IgD-negative memory B cell (primary cell): ENCODE results near the gene CHRD. TPM values are rescaled to one million over a fixed set of nuclear protein-coding genes. Genes with fewer than 3 reads are reported as not detected.

Experiments
- H3K27ac Mint-ChIP-seq, 3 donors: one replicate each; pipeline ENCODE4 v1.8.0; 2020 to 2022; ENCODE audit warnings: mild to moderate bottlenecking in 3 of 3, mixed read lengths in 3 of 3, moderate library complexity in 1 of 3
- H3K27me3 Mint-ChIP-seq: one replicate; pipeline ENCODE4 v1.8.0; 2021; ENCODE audit warnings: mixed read lengths
- H3K36me3 Mint-ChIP-seq: one replicate; pipeline ENCODE4 v1.8.0; 2020; ENCODE audit warnings: mild to moderate bottlenecking, mixed read lengths
- H3K4me1 Mint-ChIP-seq, 3 donors: one replicate each; pipeline ENCODE4 v1.8.0; 2020 to 2022; ENCODE audit warnings: mixed read lengths in 3 of 3, mild to moderate bottlenecking in 1 of 3
- H3K4me3 Mint-ChIP-seq, 4 donors: one replicate each; pipeline ENCODE4 v1.8.0; 2020 to 2022; ENCODE audit warnings: mild to moderate bottlenecking in 4 of 4, mixed read lengths in 4 of 4, moderate library complexity in 3 of 4
- H3K9me3 Mint-ChIP-seq, 3 donors: one replicate each; pipeline ENCODE4 v1.8.0; 2020 to 2021; ENCODE audit warnings: mixed read lengths in 3 of 3, mild to moderate bottlenecking in 1 of 3
- polyA plus RNA-seq: library from polyadenylated mRNA; unstranded; fragments of 300-500 nt; fragmentation: Illumina TruSeq; gene quantifications from one replicate; pipeline ENCODE4 v1.2.3, GENCODE V29; 2021

CHRD gene
- polyA plus RNA-seq, 1 donor from 2014 or later = not detected

- Mint-ChIP-seq H3K4me1 (peaks cover 11 to 15% (median 12%) of the 10 kb centered on the region in 3 donors), H3K27ac (peak overlapping the region; percentile 80 to 98 (median 90)), H3K27me3 (no peaks in the 10 kb centered on the region), H3K9me3 (no peaks in the 10 kb centered on the region), H3K36me3 (no peaks in the 10 kb centered on the region), H3K4me3 (peak overlapping the region; percentile 92 to 99 (median 94))
Measured at GRCh38 chr3:184361932-184362667, 17.8 kb upstream of the CHRD start.

- Mint-ChIP-seq H3K4me1 (peaks cover 11 to 15% (median 12%) of the 10 kb centered on the region in 3 donors), H3K9me3 (no peaks in the 10 kb centered on the region), H3K4me3 (peak overlapping the region; percentile 92 to 100 (median 97)), H3K36me3 (peaks cover 2% of the 10 kb centered on the region), H3K27ac (peak overlapping the region; percentile 95 to 98 (median 97)), H3K27me3 (no peaks in the 10 kb centered on the region)
Measured at GRCh38 chr3:184362668-184363546, 16.9 kb upstream of the CHRD start.

GRCh38 chr3:184366619-184367289, 13.1 kb upstream of the CHRD start:
- peaks cover 8 to 15% (median 11%) of the 10 kb centered on the region in 3 donors for H3K4me1 Mint-ChIP-seq
- no peak overlapping the region for H3K4me3 Mint-ChIP-seq
- no peaks in the 10 kb centered on the region for H3K27me3 Mint-ChIP-seq
- H3K9me3 Mint-ChIP-seq = no peaks in the 10 kb centered on the region
- no peak overlapping the region for H3K27ac Mint-ChIP-seq
- peaks cover 5% of the 10 kb centered on the region for H3K36me3 Mint-ChIP-seq

GRCh38 chr3:184368116-184368515, 11.7 kb upstream of the CHRD start:
- H3K4me3 Mint-ChIP-seq = peak overlapping the region in 1 of 4 donors; percentile 0
- H3K27ac Mint-ChIP-seq = no peak overlapping the region
- peaks cover 8 to 14% (median 8%) of the 10 kb centered on the region in 3 donors for H3K4me1 Mint-ChIP-seq
- peaks cover 5% of the 10 kb centered on the region for H3K36me3 Mint-ChIP-seq
- no peaks in the 10 kb centered on the region for H3K9me3 Mint-ChIP-seq
- H3K27me3 Mint-ChIP-seq = no peaks in the 10 kb centered on the region

GRCh38 chr3:184368586-184369183, 11.2 kb upstream of the CHRD start:
- Mint-ChIP-seq H3K27me3 (no peaks in the 10 kb centered on the region), H3K27ac (peak overlapping the region in 1 of 3 donors; percentile 9), H3K9me3 (no peaks in the 10 kb centered on the region), H3K36me3 (peaks cover 5% of the 10 kb centered on the region), H3K4me1 (peaks cover 5 to 10% (median 8%) of the 10 kb centered on the region in 3 donors), H3K4me3 (peak overlapping the region in 1 of 4 donors; percentile 20)

- Mint-ChIP-seq H3K9me3 (no peaks in the 10 kb centered on the region), H3K36me3 (peaks cover 7% of the 10 kb centered on the region), H3K27me3 (peaks cover 7% of the 10 kb centered on the region), H3K27ac (no peak overlapping the region), H3K4me1 (no peaks in the 10 kb centered on the region), H3K4me3 (peak overlapping the region in 1 of 4 donors; percentile 7)
Measured at GRCh38 chr3:184371570-184372018, 8.3 kb upstream of the CHRD start.

GRCh38 chr3:184372296-184372821, 7.5 kb upstream of the CHRD start:
- Mint-ChIP-seq H3K4me3 (no peak overlapping the region), H3K27me3 (peaks cover 7% of the 10 kb centered on the region), H3K36me3 (peaks cover 7% of the 10 kb centered on the region), H3K27ac (peak overlapping the region in 1 of 3 donors; percentile 61), H3K9me3 (no peaks in the 10 kb centered on the region), H3K4me1 (no peaks in the 10 kb centered on the region)

GRCh38 chr3:184372911-184373310, 6.9 kb upstream of the CHRD start:
- H3K27ac Mint-ChIP-seq = no peak overlapping the region
- H3K27me3 Mint-ChIP-seq = peaks cover 11% of the 10 kb centered on the region
- H3K9me3 Mint-ChIP-seq = no peaks in the 10 kb centered on the region
- H3K36me3 Mint-ChIP-seq = peaks cover 7% of the 10 kb centered on the region
- H3K4me1 Mint-ChIP-seq = no peaks in the 10 kb centered on the region
- H3K4me3 Mint-ChIP-seq = no peak overlapping the region

GRCh38 chr3:184373422-184373821, 6.4 kb upstream of the CHRD start:
- no peak overlapping the region for H3K4me3 Mint-ChIP-seq
- H3K4me1 Mint-ChIP-seq = no peaks in the 10 kb centered on the region
- H3K27ac Mint-ChIP-seq = no peak overlapping the region
- H3K36me3 Mint-ChIP-seq = peaks cover 4% of the 10 kb centered on the region
- no peaks in the 10 kb centered on the region for H3K9me3 Mint-ChIP-seq
- H3K27me3 Mint-ChIP-seq = peaks cover 16% of the 10 kb centered on the region

GRCh38 chr3:184375747-184376461, 4.0 kb upstream of the CHRD start:
- H3K27me3 Mint-ChIP-seq = peaks cover 28% of the 10 kb centered on the region

GRCh38 chr3:184377374-184377773, 2.5 kb upstream of the CHRD start:
- no peak overlapping the region for H3K4me3 Mint-ChIP-seq
- no peaks in the 10 kb centered on the region for H3K9me3 Mint-ChIP-seq
- no peak overlapping the region for H3K27ac Mint-ChIP-seq
- H3K36me3 Mint-ChIP-seq = peaks cover 4% of the 10 kb centered on the region
- peaks cover 0 to 8% (median 3%) of the 10 kb centered on the region in 3 donors for H3K4me1 Mint-ChIP-seq
- H3K27me3 Mint-ChIP-seq = peaks cover 37% of the 10 kb centered on the region

More at GRCh38 chr3:184375747-184376461, 4.0 kb upstream of the CHRD start:
- no peaks in the 10 kb centered on the region for H3K9me3 Mint-ChIP-seq
- H3K4me3 Mint-ChIP-seq = no peak overlapping the region
- H3K4me1 Mint-ChIP-seq = peaks cover 0 to 5% (median 1%) of the 10 kb centered on the region in 3 donors
- H3K27ac Mint-ChIP-seq = peak overlapping the region in 1 of 3 donors; percentile 6
- peaks cover 4% of the 10 kb centered on the region for H3K36me3 Mint-ChIP-seq

GRCh38 chr3:184377882-184378445, 1.9 kb upstream of the CHRD start, which contains the start of gene THPO:
Gene THPO (minus strand): TSS chr3:184378207. CDS start chr3:184376259, 1,948 bp downstream.
- Mint-ChIP-seq H3K4me3 (peak within 1 kb of the TSS in 3 of 4 donors; percentile 24 to 91 (median 58)), H3K4me1 (peaks cover 0 to 8% (median 3%) of the 10 kb centered on the region in 3 donors), H3K36me3 (peaks cover 4% of the 10 kb centered on the region), H3K27me3 (peaks cover 43% of the 10 kb centered on the region), H3K27ac (peak within 1 kb of the TSS in 1 of 3 donors; percentile 73), H3K9me3 (no peaks in the 10 kb centered on the region)

- Mint-ChIP-seq H3K4me1 (peaks cover 0 to 8% (median 3%) of the 10 kb centered on the region in 3 donors), H3K27me3 (peaks cover 45% of the 10 kb centered on the region), H3K36me3 (peaks cover 4% of the 10 kb centered on the region), H3K4me3 (peak overlapping the region in 3 of 4 donors; percentile 24 to 91 (median 58)), H3K9me3 (no peaks in the 10 kb centered on the region), H3K27ac (peak overlapping the region in 1 of 3 donors; percentile 73)
Measured at GRCh38 chr3:184378651-184379357, 1.1 kb upstream of the CHRD start.
